Measurements from ENCODE around the gene PCNX3. TPM values are rescaled to one million over a fixed set of nuclear protein-coding genes. Genes with fewer than 3 reads are reported as not detected.

The PCNX3 gene
- total RNA-seq, 2 donors from 2014 or later = 37.5 to 39.5 TPM

- H3K9me3 ChIP-seq = no peaks in the 10 kb centered on the region
- H3K27ac ChIP-seq = peak overlapping the region; percentile 35 to 67
- H3K27me3 ChIP-seq (replicated peaks; ENCODE audit: insufficient read depth) = no peaks in the 10 kb centered on the region
- ATAC-seq (ENCODE audit: insufficient number of reproducible peaks, low FRiP score, low read depth) = no peak
- no peak overlapping the region for H3K4me3 ChIP-seq
- DNase-seq (ENCODE audit: low spot score) = no peak
- TF ChIP-seq, protein P1, sequence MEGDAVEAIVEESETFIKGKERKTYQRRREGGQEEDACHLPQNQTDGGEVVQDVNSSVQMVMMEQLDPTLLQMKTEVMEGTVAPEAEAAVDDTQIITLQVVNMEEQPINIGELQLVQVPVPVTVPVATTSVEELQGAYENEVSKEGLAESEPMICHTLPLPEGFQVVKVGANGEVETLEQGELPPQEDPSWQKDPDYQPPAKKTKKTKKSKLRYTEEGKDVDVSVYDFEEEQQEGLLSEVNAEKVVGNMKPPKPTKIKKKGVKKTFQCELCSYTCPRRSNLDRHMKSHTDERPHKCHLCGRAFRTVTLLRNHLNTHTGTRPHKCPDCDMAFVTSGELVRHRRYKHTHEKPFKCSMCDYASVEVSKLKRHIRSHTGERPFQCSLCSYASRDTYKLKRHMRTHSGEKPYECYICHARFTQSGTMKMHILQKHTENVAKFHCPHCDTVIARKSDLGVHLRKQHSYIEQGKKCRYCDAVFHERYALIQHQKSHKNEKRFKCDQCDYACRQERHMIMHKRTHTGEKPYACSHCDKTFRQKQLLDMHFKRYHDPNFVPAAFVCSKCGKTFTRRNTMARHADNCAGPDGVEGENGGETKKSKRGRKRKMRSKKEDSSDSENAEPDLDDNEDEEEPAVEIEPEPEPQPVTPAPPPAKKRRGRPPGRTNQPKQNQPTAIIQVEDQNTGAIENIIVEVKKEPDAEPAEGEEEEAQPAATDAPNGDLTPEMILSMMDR (IDR thresholded peaks at IDR 0.05) = no peak
- H3K36me3 ChIP-seq = peaks cover 49% of the 10 kb centered on the region
- H3K4me1 ChIP-seq (ENCODE audit: control insufficient read depth in 1 of 2, low read depth in 2 of 2) = peaks cover 15 to 31% of the 10 kb centered on the region in 2 donors
These were observed 34.8 kb upstream of the PCNX3 start for GRCh38 chr11:65580756-65581155.

DNA sequence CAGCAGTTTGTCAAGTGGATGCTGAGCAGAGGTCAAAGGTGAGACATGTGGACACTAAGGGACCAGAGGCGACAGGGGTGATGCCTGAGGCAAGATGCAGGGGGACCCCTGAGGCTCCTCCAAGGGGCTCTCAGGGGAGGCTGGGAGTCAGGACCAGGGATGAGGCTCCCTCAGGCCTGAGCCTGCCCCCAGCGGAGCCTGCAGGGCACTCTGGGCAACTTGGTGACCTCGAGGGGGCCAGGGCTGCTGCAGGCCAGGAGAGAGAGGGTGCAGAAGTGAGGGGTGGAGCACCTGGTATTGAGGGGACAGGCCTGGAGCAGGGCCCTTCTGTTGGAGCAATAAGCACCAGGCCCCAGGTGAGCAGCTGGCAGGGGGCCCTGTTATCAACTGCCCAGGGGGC lies 33.6 kb upstream of the PCNX3 start:
- ATAC-seq (ENCODE audit: insufficient number of reproducible peaks, low FRiP score, low read depth) (no peak), DNase-seq (ENCODE audit: low spot score) (no peak)
- peaks cover 24 to 41% of the 10 kb centered on the region in 2 donors for H3K4me1 ChIP-seq (ENCODE audit: control insufficient read depth in 1 of 2, low read depth in 2 of 2)
- H3K27me3 ChIP-seq (replicated peaks; ENCODE audit: insufficient read depth) = no peaks in the 10 kb centered on the region
- no peaks in the 10 kb centered on the region for H3K9me3 ChIP-seq
- H3K36me3 ChIP-seq = peaks cover 56% of the 10 kb centered on the region
- H3K4me3 ChIP-seq = no peak overlapping the region
- H3K27ac ChIP-seq = peak overlapping the region in 1 of 2 donors; percentile 67
- TF ChIP-seq, protein P1 (IDR thresholded peaks at IDR 0.05) = no peak

DNA sequence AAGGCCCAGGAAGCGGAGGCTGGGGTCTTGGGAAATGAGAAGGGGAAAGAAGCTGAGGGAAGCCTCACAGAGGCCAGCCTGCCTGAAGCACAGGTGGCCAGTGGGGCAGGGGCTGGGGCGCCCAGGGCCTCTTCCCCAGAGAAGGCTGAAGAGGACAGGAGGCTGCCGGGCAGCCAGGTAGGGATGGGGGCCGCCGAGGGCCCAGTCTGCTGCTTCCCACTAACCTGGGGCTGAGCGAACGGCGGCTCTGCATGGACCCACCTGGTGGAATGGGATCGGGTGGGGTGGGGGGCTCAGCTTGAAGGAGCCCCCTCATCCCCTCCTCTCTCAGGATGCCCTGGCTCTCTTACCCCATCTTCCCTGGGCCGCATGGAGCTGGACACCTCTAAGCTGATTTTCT lies 32.0 kb upstream of the PCNX3 start:
- no peaks in the 10 kb centered on the region for H3K9me3 ChIP-seq
- no peak overlapping the region for H3K27ac ChIP-seq
- no peak overlapping the region for H3K4me3 ChIP-seq
- TF ChIP-seq, protein P1 (IDR thresholded peaks at IDR 0.05) = no peak
- peaks cover 28 to 41% of the 10 kb centered on the region in 2 donors for H3K4me1 ChIP-seq (ENCODE audit: control insufficient read depth in 1 of 2, low read depth in 2 of 2)
- no peak for DNase-seq (ENCODE audit: low spot score)
- H3K27me3 ChIP-seq (replicated peaks; ENCODE audit: insufficient read depth) = no peaks in the 10 kb centered on the region
- H3K36me3 ChIP-seq = peaks cover 56% of the 10 kb centered on the region
- ATAC-seq (ENCODE audit: insufficient number of reproducible peaks, low FRiP score, low read depth) = no peak

DNA sequence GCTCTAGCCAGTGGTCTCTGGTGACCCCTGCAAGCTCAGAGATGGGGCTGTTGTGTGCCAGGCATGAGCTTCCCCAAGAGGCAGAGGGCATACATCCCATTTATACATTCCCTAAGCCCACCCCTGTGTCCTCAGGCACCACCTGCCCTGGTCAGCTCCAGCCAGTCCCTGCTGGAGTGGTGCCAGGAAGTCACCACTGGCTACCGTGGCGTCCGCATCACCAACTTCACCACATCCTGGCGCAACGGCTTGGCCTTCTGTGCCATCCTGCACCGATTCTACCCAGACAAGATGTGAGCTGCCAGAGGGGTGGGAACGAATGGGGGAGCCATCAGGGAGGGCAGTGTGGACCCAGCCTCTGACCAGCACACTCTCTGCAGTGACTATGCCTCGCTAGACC lies 31.5 kb upstream of the PCNX3 start:
- H3K27me3 ChIP-seq (replicated peaks; ENCODE audit: insufficient read depth) = no peaks in the 10 kb centered on the region
- H3K9me3 ChIP-seq = no peaks in the 10 kb centered on the region
- H3K27ac ChIP-seq = peak overlapping the region in 1 of 2 donors; percentile 47
- peaks cover 55% of the 10 kb centered on the region for H3K36me3 ChIP-seq
- DNase-seq (ENCODE audit: low spot score) = no peak
- ATAC-seq (ENCODE audit: insufficient number of reproducible peaks, low FRiP score, low read depth) = no peak
- peaks cover 24 to 39% of the 10 kb centered on the region in 2 donors for H3K4me1 ChIP-seq (ENCODE audit: control insufficient read depth in 1 of 2, low read depth in 2 of 2)
- no peak overlapping the region for H3K4me3 ChIP-seq
- TF ChIP-seq, protein P1 (IDR thresholded peaks at IDR 0.05) = no peak

DNA sequence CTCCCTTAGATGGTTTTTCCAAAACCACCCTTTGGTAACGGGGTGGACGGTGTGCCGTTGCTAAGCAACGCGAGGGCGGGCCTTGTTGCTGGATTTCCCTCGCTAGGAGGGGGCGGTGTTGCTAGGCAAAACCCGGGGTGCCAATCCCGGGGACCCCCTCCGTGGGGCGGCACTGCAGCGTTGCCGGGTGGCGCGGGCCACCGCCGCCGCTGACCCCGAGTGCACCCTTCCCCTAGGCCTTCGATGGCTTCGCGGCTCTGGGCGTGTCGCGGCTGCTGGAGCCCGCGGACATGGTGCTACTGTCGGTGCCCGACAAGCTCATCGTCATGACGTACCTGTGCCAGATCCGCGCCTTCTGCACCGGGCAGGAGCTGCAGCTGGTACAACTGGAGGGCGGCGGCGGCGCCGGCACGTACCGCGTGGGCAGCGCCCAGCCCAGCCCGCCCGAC lies 30.8 kb upstream of the PCNX3 start:
- no peak overlapping the region for H3K27ac ChIP-seq
- H3K36me3 ChIP-seq = peaks cover 53% of the 10 kb centered on the region
- ATAC-seq (ENCODE audit: insufficient number of reproducible peaks, low FRiP score, low read depth) = no peak
- peaks cover 24 to 36% of the 10 kb centered on the region in 2 donors for H3K4me1 ChIP-seq (ENCODE audit: control insufficient read depth in 1 of 2, low read depth in 2 of 2)
- no peaks in the 10 kb centered on the region for H3K9me3 ChIP-seq
- TF ChIP-seq, protein P1 (IDR thresholded peaks at IDR 0.05) = no peak
- DNase-seq (ENCODE audit: low spot score) = no peak
- no peaks in the 10 kb centered on the region for H3K27me3 ChIP-seq (replicated peaks; ENCODE audit: insufficient read depth)
- H3K4me3 ChIP-seq = no peak overlapping the region

Measured in thoracic aorta (tissue), 2 donors.